GM21515 (cell line): ENCODE results near the gene LMTK2.
"Not testable (repeated sequence)": the region's sequence is repeated elsewhere in the genome, so short reads cannot be mapped to it uniquely, and the experiment has no call there.

ENCODE experiments used
- ATAC-seq: cut with Tn5 transposase; IDR thresholded peaks from one replicate; pipeline ENCODE4 v1.9.1; 2021; ENCODE audit not compliant: unreplicated experiment

Gene LMTK2

GRCh38 chr7:98102170-98102569 is 4.5 kb upstream of the LMTK2 start:
- ATAC-seq: no peak

DNA sequence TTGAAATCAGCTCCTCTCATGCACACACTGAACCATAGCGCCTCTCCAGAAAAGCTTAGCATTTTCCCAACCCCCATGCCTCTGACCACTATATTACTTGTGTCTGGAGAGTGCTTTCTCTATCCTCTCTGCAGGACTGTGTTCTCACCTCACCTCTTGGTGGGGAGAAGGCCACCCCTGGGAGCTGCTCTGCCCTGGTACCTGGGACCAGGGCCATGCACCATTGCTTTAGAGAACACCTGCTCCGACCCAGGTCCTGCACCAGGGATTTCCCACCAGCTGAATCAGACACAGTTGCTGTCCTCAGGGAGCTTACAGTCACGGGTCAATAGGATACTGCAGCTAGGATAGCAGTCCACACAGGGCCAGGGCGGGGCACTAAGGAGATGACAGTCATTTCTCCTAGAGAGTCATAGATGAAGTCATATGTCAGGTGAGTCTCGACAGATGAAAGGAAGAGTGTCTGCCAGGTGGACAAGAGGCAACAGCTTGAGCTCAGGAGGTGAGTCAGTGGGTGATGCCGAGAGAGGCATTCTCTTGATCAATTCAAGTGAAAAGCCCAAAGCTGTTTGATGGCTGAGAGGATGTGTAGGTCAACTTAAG is 619 bp upstream of the LMTK2 start:
- ATAC-seq: no peak

DNA sequence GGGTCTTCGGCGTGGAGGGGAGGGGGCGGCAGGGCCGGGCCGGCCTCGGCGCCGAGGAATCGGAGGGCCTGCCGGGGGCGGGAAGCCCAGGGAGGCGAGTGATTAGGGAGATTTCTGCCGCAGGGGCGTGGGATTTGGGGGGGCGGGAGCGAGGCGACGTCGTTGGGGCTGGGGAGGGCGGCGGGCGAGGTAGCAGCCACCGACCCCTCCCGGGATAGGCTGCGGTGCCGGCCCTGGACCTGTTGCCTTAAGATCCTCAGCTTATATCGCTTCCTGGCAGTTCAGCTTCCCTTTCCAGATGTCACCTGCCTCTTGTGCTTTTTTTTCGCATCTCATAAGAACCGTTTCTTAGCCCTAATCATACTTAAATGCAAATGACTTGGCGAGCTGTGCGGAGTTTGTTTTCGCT is 655 bp downstream of the LMTK2 start:
- ATAC-seq: no peak

GRCh38 chr7:98110249-98111022 is 3.8 kb downstream of the LMTK2 start:
- no peak for ATAC-seq

GRCh38 chr7:98112077-98112476 is 5.4 kb downstream of the LMTK2 start:
- ATAC-seq: no peak

DNA sequence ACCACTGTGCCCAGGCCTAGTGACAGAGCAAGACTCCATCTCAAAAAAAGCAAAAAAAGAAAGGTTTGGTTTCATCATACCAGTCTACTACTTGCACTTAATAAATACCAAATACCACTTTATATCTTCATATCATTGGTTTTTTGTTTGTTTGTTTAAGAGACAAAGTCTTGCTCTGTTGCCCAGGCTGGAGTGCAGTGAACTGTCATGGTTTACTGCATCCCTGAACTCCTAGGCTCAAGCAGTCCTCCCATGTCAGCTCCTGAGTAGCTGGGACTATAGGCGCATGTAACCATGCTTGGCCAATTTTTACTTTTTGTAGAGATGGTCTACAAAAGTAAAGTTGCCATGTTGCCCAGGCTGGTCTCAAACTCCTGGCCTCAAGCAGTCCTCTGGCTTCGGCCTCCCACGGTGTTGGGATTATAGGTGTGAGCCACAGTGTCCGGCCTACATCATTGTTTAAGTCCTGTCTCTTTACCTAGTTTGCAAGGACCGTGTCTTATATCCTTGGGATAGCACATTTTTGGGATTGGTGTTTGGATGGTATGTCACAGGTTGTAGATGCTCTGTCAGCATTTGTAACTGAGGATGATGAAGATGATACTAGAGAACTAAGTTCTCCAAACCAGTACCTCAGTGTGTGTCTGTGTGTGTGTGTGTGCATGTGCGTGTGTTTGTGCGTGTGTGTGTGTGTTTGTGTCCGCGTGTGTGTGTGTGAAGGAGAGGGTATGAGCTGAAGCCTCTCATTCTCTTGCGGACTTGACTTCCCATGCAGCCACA is 9.3 kb downstream of the LMTK2 start:
- ATAC-seq: no peak

GRCh38 chr7:98116656-98117461 is 10.2 kb downstream of the LMTK2 start:
- no peak for ATAC-seq

- no peak for ATAC-seq
Observed at GRCh38 chr7:98119256-98119918, 12.7 kb downstream of the LMTK2 start.

DNA sequence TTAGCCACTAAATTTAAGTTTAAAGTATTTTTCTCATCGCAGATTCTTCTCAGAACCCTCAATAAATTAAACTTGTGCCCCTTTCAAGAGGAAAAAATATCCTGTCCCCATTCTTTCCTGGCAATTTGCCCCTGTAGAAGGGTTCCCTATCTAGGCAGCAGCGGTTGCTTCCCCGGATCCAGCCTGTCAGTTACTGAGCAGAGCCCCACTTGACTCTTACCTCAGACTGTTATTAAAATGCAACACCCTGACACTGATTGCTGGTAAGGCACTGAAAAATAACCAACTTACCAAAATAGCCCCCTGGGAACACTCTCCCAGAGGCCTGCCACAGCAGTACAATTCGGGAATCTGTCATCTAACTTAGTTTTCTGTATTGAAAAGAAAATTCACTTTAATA is 13.9 kb downstream of the LMTK2 start:
- no peak for ATAC-seq

- not testable (repeated sequence) for ATAC-seq
Observed at GRCh38 chr7:98121388-98121787, 14.7 kb downstream of the LMTK2 start.

GRCh38 chr7:98123365-98123696 is 16.7 kb downstream of the LMTK2 start:
- ATAC-seq: no peak

DNA sequence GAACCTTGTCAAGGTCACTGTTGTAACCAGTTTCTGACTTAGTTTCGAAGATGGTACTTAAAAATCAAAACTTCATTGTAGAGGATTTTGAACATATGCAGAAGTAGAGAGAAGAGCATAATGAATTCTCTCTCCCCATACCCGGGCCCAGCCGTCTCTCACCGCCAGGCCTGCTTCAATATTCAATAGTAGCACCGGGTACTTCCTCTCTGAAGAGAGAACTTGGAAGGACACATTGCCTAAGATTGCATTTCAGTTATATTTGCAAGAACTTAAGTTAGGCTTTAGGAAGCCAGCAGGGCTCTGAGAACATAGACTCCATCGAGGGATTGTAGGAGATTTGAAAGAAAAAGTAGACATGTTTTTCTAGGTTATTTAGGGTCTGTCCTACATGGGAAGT is 19.1 kb downstream of the LMTK2 start:
- no peak for ATAC-seq

DNA sequence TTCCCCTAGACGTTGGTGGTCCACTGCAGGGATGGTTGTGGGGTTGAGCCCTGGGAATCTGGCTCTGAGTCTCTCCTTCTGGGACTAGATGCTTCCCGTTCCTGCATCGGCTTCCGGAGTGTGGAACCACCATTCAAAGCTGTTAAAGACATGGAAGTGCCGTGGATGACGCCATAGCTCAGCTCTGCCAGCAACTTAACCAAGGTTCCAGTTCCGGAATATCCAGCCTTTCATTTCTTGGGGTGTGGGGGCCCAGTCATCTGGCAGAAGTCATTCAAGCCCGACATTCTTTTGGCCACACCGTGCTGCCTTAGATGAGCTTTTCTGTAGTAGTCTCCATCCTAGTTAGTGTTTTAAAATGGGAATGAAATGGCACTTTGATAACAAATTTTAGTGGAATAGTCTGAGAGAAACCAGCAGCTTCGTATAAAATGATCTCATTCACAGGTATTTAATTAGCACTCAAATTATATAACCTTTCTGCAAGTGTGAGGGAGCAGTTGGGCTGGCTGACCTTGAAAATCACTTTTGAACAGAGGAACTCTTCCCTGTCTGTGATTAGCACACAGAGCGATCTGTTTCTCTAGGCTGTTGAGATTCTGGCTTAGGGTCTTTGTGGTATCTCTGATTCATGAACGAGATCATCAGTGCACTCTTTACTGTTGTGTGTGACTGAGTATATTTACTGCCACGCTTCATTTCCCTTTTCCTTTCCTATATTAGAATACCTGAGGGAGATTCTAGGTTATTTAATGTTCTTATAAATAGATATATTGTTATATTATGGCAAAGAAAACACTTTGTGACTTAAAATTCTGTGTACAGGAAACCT is 19.9 kb downstream of the LMTK2 start:
- ATAC-seq: no peak

DNA sequence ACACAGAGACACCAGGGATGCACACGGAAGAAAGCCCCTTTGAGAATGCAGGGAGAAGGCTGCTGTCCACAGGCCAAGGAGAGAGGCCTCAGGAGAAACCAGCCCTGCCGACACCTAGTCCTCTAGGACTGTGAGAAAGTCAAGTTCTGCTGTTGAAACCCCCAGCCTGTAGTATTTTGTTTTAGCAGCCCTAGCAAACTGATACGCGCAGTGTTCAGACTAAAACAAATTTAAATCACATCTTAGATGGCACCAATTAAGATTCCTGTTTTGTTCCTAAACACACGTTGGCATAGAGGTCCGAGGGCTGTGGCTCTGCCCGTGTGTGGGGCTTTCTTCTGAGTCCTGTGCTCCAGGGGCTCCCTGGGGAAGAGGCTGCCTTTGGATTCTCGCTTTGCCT is 21.7 kb downstream of the LMTK2 start:
- no peak for ATAC-seq

GRCh38 chr7:98130959-98131358 is 24.3 kb downstream of the LMTK2 start:
- no peak for ATAC-seq

DNA sequence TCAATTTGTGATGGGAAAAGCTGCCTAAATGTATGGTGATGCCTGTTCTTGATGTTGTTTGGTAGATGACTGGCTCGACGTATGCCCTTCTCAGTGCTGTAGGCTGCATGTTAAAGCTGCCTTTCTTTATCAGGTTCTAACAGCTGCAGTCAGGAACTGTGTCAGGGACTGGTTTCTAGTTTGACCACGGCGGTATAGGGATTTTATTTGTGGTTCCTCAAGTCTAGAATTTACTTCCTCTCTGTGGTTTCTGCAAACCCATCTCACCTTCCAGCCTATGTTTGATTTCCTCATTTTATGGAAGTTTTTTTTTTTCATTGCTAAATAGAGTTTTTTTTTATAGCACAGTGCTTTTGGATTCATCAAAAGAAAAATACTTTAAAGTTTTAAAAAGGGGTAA is 26.5 kb downstream of the LMTK2 start:
- ATAC-seq: peak; percentile 77

DNA sequence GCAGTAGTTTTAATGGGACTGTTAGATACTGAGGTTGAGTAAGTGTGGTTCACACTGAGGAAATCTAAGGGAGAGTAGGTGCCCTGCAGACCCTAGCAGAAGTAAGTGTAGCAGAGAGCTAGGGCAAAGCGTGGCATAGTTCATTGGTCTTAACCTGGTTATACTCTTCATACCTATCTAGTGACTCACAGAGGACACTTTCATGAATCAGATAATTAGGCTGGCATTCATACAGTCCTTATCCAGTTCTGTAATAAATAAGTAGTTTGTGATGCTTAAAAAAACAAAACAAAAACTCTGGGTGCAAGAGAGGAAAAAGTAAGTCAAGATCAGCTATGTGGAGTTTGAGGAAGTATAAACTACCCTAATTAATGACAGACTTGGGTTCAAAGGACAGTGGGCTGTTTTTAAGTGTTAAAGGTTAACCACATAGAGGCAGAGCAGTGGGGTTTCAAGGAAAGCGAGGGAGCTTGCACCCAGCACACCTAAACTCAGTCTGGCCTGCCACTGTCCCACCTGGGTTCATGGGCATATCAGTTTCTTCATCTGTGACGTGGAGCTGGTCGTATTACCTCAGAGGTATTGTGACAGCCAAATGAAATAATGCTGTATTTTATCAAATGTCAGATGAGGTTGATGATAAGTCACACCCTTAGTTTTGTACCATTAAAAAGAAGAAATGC is 27.1 kb downstream of the LMTK2 start:
- peak; percentile 18 for ATAC-seq

GRCh38 chr7:98134420-98135228 is 28.0 kb downstream of the LMTK2 start:
- no peak for ATAC-seq

- ATAC-seq: no peak
Observed at GRCh38 chr7:98135984-98136383, 29.3 kb downstream of the LMTK2 start.
